WTC11 (cell line): ENCODE results near the gene FHOD1. TPM values are rescaled to one million over a fixed set of nuclear protein-coding genes. Genes with fewer than 3 reads are reported as not detected.
A peak's percentile ranks its signal among the peaks of the same experiment; 100 is the strongest.

ENCODE experiments used
- ATAC-seq: fragments of 200-7000 bp; cut with Tn5 transposase; 2 replicates; pipeline ENCODE4 v1.10.0; 2021; ENCODE audit warnings: mild to moderate bottlenecking, moderate library complexity
- CTCF ChIA-PET: fragments of 300-600 bp; sonication (Branson Sonifier 250); formaldehyde crosslinking; loops from one replicate; lab custom pipeline; 2021; ENCODE audit warnings: antibody characterized with exemption; lab: Charles Lee
- POLR2A ChIA-PET: fragments of 350-600 bp; sonication (Branson Sonifier 250); formaldehyde crosslinking; loops from one replicate; lab custom pipeline; 2021; ENCODE audit warnings: antibody characterized with exemption; lab: Charles Lee
- DNase-seq: peaks from one replicate; pipeline ENCODE4 v3.0.0; 2021; ENCODE audit warnings: low spot score
- H3K27ac Mint-ChIP-seq: 2 replicates; pipeline ENCODE4 v1.8.0; 2021; ENCODE audit warnings: mixed read lengths
- H3K27me3 Mint-ChIP-seq: 2 replicates; pipeline ENCODE4 v1.8.0; 2021; ENCODE audit warnings: low read depth, mild to moderate bottlenecking, moderate library complexity, mixed read lengths
- H3K36me3 Mint-ChIP-seq: 2 replicates; pipeline ENCODE4 v1.8.0; 2021; ENCODE audit warnings: mixed read lengths
- H3K4me1 Mint-ChIP-seq: 2 replicates; pipeline ENCODE4 v1.8.0; 2022; ENCODE audit warnings: mixed read lengths
- H3K4me3 Mint-ChIP-seq: 2 replicates; pipeline ENCODE4 v1.8.0; 2021; ENCODE audit warnings: mild to moderate bottlenecking, moderate library complexity, mixed read lengths
- H3K9me3 Mint-ChIP-seq: 2 replicates; pipeline ENCODE4 v1.8.0; 2021; ENCODE audit warnings: mixed read lengths
- CREB1 ChIP-seq: sonication (generic); formaldehyde crosslinking; IDR thresholded peaks from 2 replicates; pipeline ENCODE4 v1.8.0; 2023; ENCODE audit warnings: mild to moderate bottlenecking, missing genetic modification reagents
- ELF4 ChIP-seq: sonication (generic); formaldehyde crosslinking; IDR thresholded peaks from 2 replicates; pipeline ENCODE4 v1.8.1; 2022; ENCODE audit warnings: low read depth, mild to moderate bottlenecking, moderate library complexity, missing genetic modification reagents
- HMGA2 ChIP-seq: fragments of 250-450 bp; sonication (Bioruptor Pico); IDR thresholded peaks from 2 replicates; pipeline ENCODE4 v1.4.0; 2021; ENCODE audit warnings: mild to moderate bottlenecking, moderate library complexity
- SOX15 ChIP-seq: fragments of 250-450 bp; sonication (Bioruptor Pico); IDR thresholded peaks from 2 replicates; pipeline ENCODE4 v1.9.0; 2021; ENCODE audit warnings: mild to moderate bottlenecking
- ZNF121 ChIP-seq: sonication (generic); formaldehyde crosslinking; IDR thresholded peaks from 2 replicates; pipeline ENCODE4 v1.8.0; 2023; ENCODE audit warnings: missing genetic modification reagents
- ZNF138 ChIP-seq: sonication (generic); formaldehyde crosslinking; conservative IDR thresholded peaks from 2 replicates; pipeline ENCODE4 v1.8.1; 2022; ENCODE audit warnings: mild to moderate bottlenecking, moderate library complexity, missing genetic modification reagents
- total RNA-seq: library from RNA; stranded (reverse); gene quantifications from 3 replicates; pipeline ENCODE4 v1.2.3, GENCODE V29; 2021
- TF ChIP-seq, protein P1 (sequence below): sonication (generic); formaldehyde crosslinking; IDR thresholded peaks from 2 replicates; pipeline ENCODE4 v1.8.1; 2023; ENCODE audit warnings: mild to moderate bottlenecking, missing genetic modification reagents, moderate library complexity
- TF ChIP-seq, protein P2 (sequence below): fragments of 200-600 bp; IDR thresholded peaks from 2 replicates; pipeline ENCODE4 v1.8.0; 2022; ENCODE audit warnings: antibody characterized with exemption
- TF ChIP-seq, protein P3 (sequence below): sonication (generic); formaldehyde crosslinking; IDR thresholded peaks from 2 replicates; pipeline ENCODE4 v1.8.1; 2023; ENCODE audit warnings: mild to moderate bottlenecking, moderate library complexity, missing genetic modification reagents
- TF ChIP-seq, protein P4 (sequence below): sonication (generic); formaldehyde crosslinking; IDR thresholded peaks from 2 replicates; pipeline ENCODE4 v1.8.0; 2023; ENCODE audit warnings: mild to moderate bottlenecking, missing genetic modification reagents
- TF ChIP-seq, protein P5 (sequence below): sonication (generic); formaldehyde crosslinking; IDR thresholded peaks from 2 replicates; pipeline ENCODE4 v1.8.1; 2023; ENCODE audit warnings: mild to moderate bottlenecking, missing genetic modification reagents
- TF ChIP-seq, protein P6 (sequence below): sonication (generic); formaldehyde crosslinking; IDR thresholded peaks from 2 replicates; pipeline ENCODE4 v1.8.1; 2022; ENCODE audit warnings: mild to moderate bottlenecking, missing genetic modification reagents, moderate library complexity, borderline replicate concordance
- TF ChIP-seq, protein P7 (sequence below): fragments of 250-450 bp; sonication (Bioruptor Pico); IDR thresholded peaks from 2 replicates; pipeline ENCODE4 v1.9.0; 2021; ENCODE audit warnings: moderate library complexity, mild to moderate bottlenecking, inconsistent platforms, borderline replicate concordance

FHOD1 gene
- total RNA-seq, 1 experiment from 2014 or later, result 81.3 TPM

DNA sequence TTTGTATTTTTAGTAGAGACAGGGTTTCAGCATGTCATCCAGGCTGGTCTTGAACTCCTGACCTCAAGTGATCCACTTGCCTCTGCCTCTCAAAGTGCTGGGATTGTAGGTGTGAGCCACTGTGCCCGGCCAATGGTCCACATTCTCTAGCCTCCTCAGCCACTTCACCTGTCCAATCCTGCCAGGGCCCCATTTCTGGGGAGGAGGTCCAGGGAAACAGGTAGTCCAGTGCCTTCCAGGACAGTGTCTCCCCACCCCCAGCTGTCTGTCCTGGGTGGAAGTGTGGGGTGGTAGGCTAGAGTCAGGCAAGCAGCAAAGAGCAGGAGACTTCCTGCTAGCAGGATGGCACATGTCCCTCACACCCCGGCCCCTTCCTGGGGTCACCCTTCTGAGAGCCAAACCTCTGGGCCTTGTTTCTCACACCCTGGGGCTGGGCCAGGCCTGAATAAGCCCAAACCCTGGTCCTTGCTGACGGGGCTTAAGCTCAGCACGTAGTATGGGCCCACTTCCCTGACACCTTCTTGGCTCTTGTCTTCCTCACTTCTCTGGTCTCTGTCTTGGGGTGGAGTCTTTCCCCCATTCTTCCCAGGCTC lies 5.0 kb downstream of the FHOD1 start (continued):
- TF ChIP-seq, protein P1, sequence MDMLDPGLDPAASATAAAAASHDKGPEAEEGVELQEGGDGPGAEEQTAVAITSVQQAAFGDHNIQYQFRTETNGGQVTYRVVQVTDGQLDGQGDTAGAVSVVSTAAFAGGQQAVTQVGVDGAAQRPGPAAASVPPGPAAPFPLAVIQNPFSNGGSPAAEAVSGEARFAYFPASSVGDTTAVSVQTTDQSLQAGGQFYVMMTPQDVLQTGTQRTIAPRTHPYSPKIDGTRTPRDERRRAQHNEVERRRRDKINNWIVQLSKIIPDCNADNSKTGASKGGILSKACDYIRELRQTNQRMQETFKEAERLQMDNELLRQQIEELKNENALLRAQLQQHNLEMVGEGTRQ (CRISPR knock-in tag), result no peak
- TF ChIP-seq, protein P2, sequence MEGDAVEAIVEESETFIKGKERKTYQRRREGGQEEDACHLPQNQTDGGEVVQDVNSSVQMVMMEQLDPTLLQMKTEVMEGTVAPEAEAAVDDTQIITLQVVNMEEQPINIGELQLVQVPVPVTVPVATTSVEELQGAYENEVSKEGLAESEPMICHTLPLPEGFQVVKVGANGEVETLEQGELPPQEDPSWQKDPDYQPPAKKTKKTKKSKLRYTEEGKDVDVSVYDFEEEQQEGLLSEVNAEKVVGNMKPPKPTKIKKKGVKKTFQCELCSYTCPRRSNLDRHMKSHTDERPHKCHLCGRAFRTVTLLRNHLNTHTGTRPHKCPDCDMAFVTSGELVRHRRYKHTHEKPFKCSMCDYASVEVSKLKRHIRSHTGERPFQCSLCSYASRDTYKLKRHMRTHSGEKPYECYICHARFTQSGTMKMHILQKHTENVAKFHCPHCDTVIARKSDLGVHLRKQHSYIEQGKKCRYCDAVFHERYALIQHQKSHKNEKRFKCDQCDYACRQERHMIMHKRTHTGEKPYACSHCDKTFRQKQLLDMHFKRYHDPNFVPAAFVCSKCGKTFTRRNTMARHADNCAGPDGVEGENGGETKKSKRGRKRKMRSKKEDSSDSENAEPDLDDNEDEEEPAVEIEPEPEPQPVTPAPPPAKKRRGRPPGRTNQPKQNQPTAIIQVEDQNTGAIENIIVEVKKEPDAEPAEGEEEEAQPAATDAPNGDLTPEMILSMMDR, result no peak
- TF ChIP-seq, all 79 proteins: peak for 0

DNA sequence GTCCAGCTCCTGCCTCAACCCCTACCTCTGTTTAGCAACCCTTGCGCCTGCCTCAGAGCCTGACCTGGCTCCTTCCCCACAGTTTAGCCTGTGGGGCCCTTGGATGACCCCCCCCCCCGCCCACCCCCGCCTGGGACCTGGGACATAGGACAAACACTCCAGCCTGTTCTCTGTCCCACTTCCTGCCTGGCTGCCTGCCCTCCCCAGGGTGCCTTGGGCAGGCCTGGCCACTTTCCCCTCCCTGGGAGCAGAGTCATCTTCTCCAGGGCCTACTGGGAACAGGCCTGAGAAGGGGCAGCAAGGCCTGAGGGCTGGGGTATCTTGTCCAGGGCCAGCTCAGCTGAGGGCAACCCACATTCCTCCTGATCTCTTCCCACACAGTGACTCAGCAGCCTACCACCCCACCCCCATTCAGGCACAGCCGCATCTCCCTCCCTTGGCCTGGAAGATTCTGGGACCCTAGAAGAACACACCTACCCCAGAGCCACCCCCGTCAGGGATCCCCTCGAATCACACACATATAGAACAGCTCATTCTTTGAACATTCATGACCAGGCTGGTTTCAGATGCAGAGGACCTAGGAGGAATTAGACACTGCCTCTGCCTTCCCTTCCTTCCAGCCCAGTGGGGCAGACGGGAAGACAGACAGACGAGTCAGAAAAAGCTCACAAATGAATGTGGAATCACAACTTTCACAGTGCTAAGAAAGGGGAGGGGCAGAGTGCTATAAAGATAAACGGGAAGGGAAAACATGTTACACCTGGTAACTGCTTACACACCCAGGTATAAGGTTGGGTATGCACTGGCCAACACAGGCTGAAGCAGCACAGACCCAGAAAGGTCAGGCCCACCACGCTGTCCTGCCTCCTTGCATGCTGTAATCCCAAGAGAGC lies 6.0 kb downstream of the FHOD1 start:
- H3K9me3 Mint-ChIP-seq, result no peaks in the 10 kb centered on the region
- ChIA-PET CTCF (interaction anchor here (0.6 to 1.9 kb wide), 6 partner anchors 14 to 284 kb away, joined by 3 to 8 read pairs (median 5); partner anchors contain the start of genes ELMO3 and TMEM208), POLR2A (interaction anchor here (0.5 kb wide), 1 partner anchor 25 kb away, joined by 3 read pairs; no protein-coding TSS in a partner anchor)
- ATAC-seq (peak; percentile 2; the same call in 1 of the 2 replicates), DNase-seq (no peak)
- H3K4me3 Mint-ChIP-seq, result no peak overlapping the region
- peaks cover 17% of the 10 kb centered on the region for H3K36me3 Mint-ChIP-seq
- H3K27ac Mint-ChIP-seq, result peak overlapping the region; percentile 96
- no peaks in the 10 kb centered on the region for H3K27me3 Mint-ChIP-seq
- H3K4me1 Mint-ChIP-seq, result peaks cover 30% of the 10 kb centered on the region
- TF ChIP-seq, protein P3, sequence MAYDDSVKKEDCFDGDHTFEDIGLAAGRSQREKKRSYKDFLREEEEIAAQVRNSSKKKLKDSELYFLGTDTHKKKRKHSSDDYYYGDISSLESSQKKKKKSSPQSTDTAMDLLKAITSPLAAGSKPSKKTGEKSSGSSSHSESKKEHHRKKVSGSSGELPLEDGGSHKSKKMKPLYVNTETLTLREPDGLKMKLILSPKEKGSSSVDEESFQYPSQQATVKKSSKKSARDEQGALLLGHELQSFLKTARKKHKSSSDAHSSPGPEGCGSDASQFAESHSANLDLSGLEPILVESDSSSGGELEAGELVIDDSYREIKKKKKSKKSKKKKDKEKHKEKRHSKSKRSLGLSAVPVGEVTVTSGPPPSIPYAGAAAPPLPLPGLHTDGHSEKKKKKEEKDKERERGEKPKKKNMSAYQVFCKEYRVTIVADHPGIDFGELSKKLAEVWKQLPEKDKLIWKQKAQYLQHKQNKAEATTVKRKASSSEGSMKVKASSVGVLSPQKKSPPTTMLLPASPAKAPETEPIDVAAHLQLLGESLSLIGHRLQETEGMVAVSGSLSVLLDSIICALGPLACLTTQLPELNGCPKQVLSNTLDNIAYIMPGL (CRISPR knock-in tag), result no peak
- no peak for TF ChIP-seq CREB1 (CRISPR knock-in tag)
- no peak for TF ChIP-seq SOX15 (CRISPR knock-in tag)
- TF ChIP-seq, protein P4, sequence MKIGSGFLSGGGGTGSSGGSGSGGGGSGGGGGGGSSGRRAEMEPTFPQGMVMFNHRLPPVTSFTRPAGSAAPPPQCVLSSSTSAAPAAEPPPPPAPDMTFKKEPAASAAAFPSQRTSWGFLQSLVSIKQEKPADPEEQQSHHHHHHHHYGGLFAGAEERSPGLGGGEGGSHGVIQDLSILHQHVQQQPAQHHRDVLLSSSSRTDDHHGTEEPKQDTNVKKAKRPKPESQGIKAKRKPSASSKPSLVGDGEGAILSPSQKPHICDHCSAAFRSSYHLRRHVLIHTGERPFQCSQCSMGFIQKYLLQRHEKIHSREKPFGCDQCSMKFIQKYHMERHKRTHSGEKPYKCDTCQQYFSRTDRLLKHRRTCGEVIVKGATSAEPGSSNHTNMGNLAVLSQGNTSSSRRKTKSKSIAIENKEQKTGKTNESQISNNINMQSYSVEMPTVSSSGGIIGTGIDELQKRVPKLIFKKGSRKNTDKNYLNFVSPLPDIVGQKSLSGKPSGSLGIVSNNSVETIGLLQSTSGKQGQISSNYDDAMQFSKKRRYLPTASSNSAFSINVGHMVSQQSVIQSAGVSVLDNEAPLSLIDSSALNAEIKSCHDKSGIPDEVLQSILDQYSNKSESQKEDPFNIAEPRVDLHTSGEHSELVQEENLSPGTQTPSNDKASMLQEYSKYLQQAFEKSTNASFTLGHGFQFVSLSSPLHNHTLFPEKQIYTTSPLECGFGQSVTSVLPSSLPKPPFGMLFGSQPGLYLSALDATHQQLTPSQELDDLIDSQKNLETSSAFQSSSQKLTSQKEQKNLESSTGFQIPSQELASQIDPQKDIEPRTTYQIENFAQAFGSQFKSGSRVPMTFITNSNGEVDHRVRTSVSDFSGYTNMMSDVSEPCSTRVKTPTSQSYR (CRISPR knock-in tag), result no peak
- no peak for TF ChIP-seq HMGA2 (CRISPR knock-in tag)
- TF ChIP-seq ZNF138 (CRISPR knock-in tag), result no peak
- TF ChIP-seq ZNF121 (CRISPR knock-in tag), result no peak
- no peak for TF ChIP-seq ELF4 (CRISPR knock-in tag)
- TF ChIP-seq, protein P5, sequence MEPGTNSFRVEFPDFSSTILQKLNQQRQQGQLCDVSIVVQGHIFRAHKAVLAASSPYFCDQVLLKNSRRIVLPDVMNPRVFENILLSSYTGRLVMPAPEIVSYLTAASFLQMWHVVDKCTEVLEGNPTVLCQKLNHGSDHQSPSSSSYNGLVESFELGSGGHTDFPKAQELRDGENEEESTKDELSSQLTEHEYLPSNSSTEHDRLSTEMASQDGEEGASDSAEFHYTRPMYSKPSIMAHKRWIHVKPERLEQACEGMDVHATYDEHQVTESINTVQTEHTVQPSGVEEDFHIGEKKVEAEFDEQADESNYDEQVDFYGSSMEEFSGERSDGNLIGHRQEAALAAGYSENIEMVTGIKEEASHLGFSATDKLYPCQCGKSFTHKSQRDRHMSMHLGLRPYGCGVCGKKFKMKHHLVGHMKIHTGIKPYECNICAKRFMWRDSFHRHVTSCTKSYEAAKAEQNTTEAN (CRISPR knock-in tag), result no peak
- TF ChIP-seq, protein P1 (CRISPR knock-in tag), result no peak
- TF ChIP-seq, protein P6, sequence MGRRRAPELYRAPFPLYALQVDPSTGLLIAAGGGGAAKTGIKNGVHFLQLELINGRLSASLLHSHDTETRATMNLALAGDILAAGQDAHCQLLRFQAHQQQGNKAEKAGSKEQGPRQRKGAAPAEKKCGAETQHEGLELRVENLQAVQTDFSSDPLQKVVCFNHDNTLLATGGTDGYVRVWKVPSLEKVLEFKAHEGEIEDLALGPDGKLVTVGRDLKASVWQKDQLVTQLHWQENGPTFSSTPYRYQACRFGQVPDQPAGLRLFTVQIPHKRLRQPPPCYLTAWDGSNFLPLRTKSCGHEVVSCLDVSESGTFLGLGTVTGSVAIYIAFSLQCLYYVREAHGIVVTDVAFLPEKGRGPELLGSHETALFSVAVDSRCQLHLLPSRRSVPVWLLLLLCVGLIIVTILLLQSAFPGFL (CRISPR knock-in tag), result no peak
- TF ChIP-seq, protein P2, result no peak
- TF ChIP-seq, protein P7, sequence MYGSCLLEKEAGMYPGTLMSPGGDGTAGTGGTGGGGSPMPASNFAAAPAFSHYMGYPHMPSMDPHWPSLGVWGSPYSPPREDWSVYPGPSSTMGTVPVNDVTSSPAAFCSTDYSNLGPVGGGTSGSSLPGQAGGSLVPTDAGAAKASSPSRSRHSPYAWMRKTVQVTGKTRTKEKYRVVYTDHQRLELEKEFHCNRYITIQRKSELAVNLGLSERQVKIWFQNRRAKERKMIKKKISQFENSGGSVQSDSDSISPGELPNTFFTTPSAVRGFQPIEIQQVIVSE (CRISPR knock-in tag), result no peak
